Measurements from ENCODE around the gene SLAIN2.

SLAIN2 gene

GRCh38 chr4:48467891-48468290 is 126.6 kb downstream of the SLAIN2 start:
- intact Hi-C loops (cut with DNase I; ENCODE audit: low total_unique reads) = no loop called here
- Histone ChIP-seq H3K4me1 (no peaks in the 10 kb centered on the region), H3K9me3 (no peaks in the 10 kb centered on the region)

GRCh38 chr4:48470137-48470536 is 128.8 kb downstream of the SLAIN2 start:
- H3K9me3 ChIP-seq = no peaks in the 10 kb centered on the region
- H3K4me1 ChIP-seq = no peaks in the 10 kb centered on the region
- H3K27ac ChIP-seq = no peak overlapping the region
- H3K36me3 ChIP-seq = no peaks in the 10 kb centered on the region
- H3K4me3 ChIP-seq = no peak overlapping the region
- H3K27me3 ChIP-seq = no peaks in the 10 kb centered on the region
- TF ChIP-seq CTCF (IDR thresholded peaks at IDR 0.05) = no peak
- intact Hi-C loops (cut with DNase I; ENCODE audit: low total_unique reads) = no loop called here
- no peak for DNase-seq

More at GRCh38 chr4:48467891-48468290, 126.6 kb downstream of the SLAIN2 start:
- no peak overlapping the region for H3K4me3 ChIP-seq
- H3K27me3 ChIP-seq = no peaks in the 10 kb centered on the region
- TF ChIP-seq CTCF (IDR thresholded peaks at IDR 0.05) = no peak
- no peaks in the 10 kb centered on the region for H3K36me3 ChIP-seq
- DNase-seq = no peak
- no peak overlapping the region for H3K27ac ChIP-seq

GRCh38 chr4:48470570-48470969 is 129.2 kb downstream of the SLAIN2 start:
- H3K9me3 ChIP-seq = no peaks in the 10 kb centered on the region
- no peaks in the 10 kb centered on the region for H3K27me3 ChIP-seq
- H3K4me1 ChIP-seq = no peaks in the 10 kb centered on the region
- no peak overlapping the region for H3K4me3 ChIP-seq
- intact Hi-C loops (cut with DNase I; ENCODE audit: low total_unique reads) = no loop called here
- no peaks in the 10 kb centered on the region for H3K36me3 ChIP-seq
- TF ChIP-seq CTCF (IDR thresholded peaks at IDR 0.05) = no peak
- no peak overlapping the region for H3K27ac ChIP-seq
- no peak for DNase-seq

- no peaks in the 10 kb centered on the region for H3K36me3 ChIP-seq
- DNase-seq = no peak
- H3K27ac ChIP-seq = no peak overlapping the region
- intact Hi-C loops (cut with DNase I; ENCODE audit: low total_unique reads) = no loop called here
- TF ChIP-seq CTCF (IDR thresholded peaks at IDR 0.05) = no peak
- no peak overlapping the region for H3K4me3 ChIP-seq
- no peaks in the 10 kb centered on the region for H3K9me3 ChIP-seq
- peaks cover 0 to 2% (median 0%) of the 10 kb centered on the region in 4 donors for H3K4me1 ChIP-seq
- H3K27me3 ChIP-seq = no peaks in the 10 kb centered on the region
Observed at GRCh38 chr4:48472794-48473193, 131.5 kb downstream of the SLAIN2 start.

- intact Hi-C loops (cut with DNase I; ENCODE audit: low total_unique reads) = no loop called here
- DNase-seq = no peak
- Histone ChIP-seq H3K4me3 (no peak overlapping the region), H3K9me3 (no peaks in the 10 kb centered on the region), H3K27me3 (no peaks in the 10 kb centered on the region), H3K27ac (no peak overlapping the region), H3K36me3 (no peaks in the 10 kb centered on the region), H3K4me1 (peaks cover 0 to 5% (median 1%) of the 10 kb centered on the region in 4 donors)
- TF ChIP-seq CTCF (IDR thresholded peaks at IDR 0.05) = no peak
Observed at GRCh38 chr4:48475770-48476169, 134.4 kb downstream of the SLAIN2 start.

All from tibial artery (tissue), 4 donors.